ENCODE data around the gene THBS4.

Gene THBS4

GRCh38 chr5:80122579-80122978, 87.4 kb downstream of the THBS4 start:
- DNase-seq: no peak

- no peak for DNase-seq
These were observed 89.2 kb downstream of the THBS4 start for GRCh38 chr5:80124121-80124918.

- no peak for DNase-seq
These were observed 90.1 kb downstream of the THBS4 start for GRCh38 chr5:80125022-80125961.

GRCh38 chr5:80125962-80126480, 90.9 kb downstream of the THBS4 start:
- DNase-seq: no peak

- DNase-seq: no peak
These were observed 92.0 kb downstream of the THBS4 start for GRCh38 chr5:80127116-80127552.

- DNase-seq: no peak
These were observed 93.0 kb downstream of the THBS4 start for GRCh38 chr5:80128141-80128540.

- no peak for DNase-seq
These were observed 94.0 kb downstream of the THBS4 start for GRCh38 chr5:80129146-80129545.
